Left lung (tissue), 10 donors: Measurements from ENCODE around the gene MBP. TPM values are rescaled to one million over a fixed set of nuclear protein-coding genes. Genes with fewer than 3 reads are reported as not detected.
A peak's percentile ranks its signal among the peaks of the same experiment; 100 is the strongest.

Experiments used
- ATAC-seq: fragments of 200-7000 bp; cut with Tn5 transposase; one replicate; pipeline ENCODE4 v1.9.1; 2020; ENCODE audit warnings: moderate library complexity
- DNase-seq, 4 donors: peaks; one replicate each; pipeline ENCODE4 v3.0.0-alpha.2; 2013 to 2020
- H3K27ac ChIP-seq, 2 donors: fragments of 200-600 bp; sonication (generic) in 1 of 2; one replicate each; pipeline versions ENCODE4 v1.5.0 to v1.8.0; 2020 to 2021
- H3K27me3 ChIP-seq, 2 donors: fragments of 200-600 bp; sonication (generic) in 1 of 2; one replicate each; pipeline versions ENCODE4 v1.5.0 to v1.8.0; 2020 to 2021
- H3K36me3 ChIP-seq, 2 donors: fragments of 200-600 bp; sonication (generic) in 1 of 2; one replicate each; pipeline versions ENCODE4 v1.5.0 to v1.8.0; 2020 to 2021
- H3K4me1 ChIP-seq, 2 donors: fragments of 200-600 bp; one replicate each; pipeline ENCODE4 v1.8.0; 2021
- H3K4me3 ChIP-seq, 2 donors: fragments of 200-600 bp; sonication (generic) in 1 of 2; one replicate each; pipeline versions ENCODE4 v1.5.0 to v1.8.0; 2020 to 2021; ENCODE audit warnings: mild to moderate bottlenecking in 1 of 2
- H3K9me3 ChIP-seq, 2 donors: fragments of 200-600 bp; sonication (generic) in 1 of 2; one replicate each; pipeline versions ENCODE4 v1.5.0 to v1.8.0; 2020 to 2021
- CTCF ChIP-seq, 2 donors: fragments of 200-600 bp; sonication (generic) in 1 of 2; IDR thresholded peaks; one replicate each; pipeline versions ENCODE4 v1.5.0 to v1.8.0; 2021; ENCODE audit warnings: antibody characterized with exemption in 2 of 2
- intact Hi-C, 2 donors: fragments of 100-400 bp; cut with DNase I; formaldehyde crosslinking; loops; one replicate each; pipeline versions ENCODE4 v1.11.2 to v1.14.2; 2022
- polyA plus RNA-seq, 6 donors: library from polyadenylated mRNA; unstranded; fragments of 120-200 nt; gene quantifications; one replicate each; pipeline ENCODE4 v1.2.1, GENCODE V29; 2013; ENCODE audit not compliant: insufficient read length in 6 of 6
- total RNA-seq, 2 donors: library from RNA; stranded (reverse); fragmentation: NEBNext Ultra II Directional; extraction: Animal tissue kit (Norgen Biotek cat#: 25700); gene quantifications; one replicate each; pipeline ENCODE4 v1.2.1, GENCODE V29; 2021
- donor health status: DM: no; HTN: yes; CAD: no.
- donor health status: DM: no; HTN: no; CAD: no.

Gene MBP
- total and polyA plus RNA-seq, 8 donors, result 8.8 to 56.7 (median 10.8) TPM

- no peaks in the 10 kb centered on the region for H3K9me3 ChIP-seq
- TF ChIP-seq CTCF (IDR thresholded peaks at IDR 0.05), result no peak
- peaks cover 22 to 98% of the 10 kb centered on the region in 2 donors for H3K4me1 ChIP-seq
- H3K36me3 ChIP-seq, result peaks cover 0 to 7% of the 10 kb centered on the region in 2 donors
- H3K27ac ChIP-seq, result peak overlapping the region in 1 of 2 donors; percentile 97
- no peak for DNase-seq
- ATAC-seq, result no peak
- H3K4me3 ChIP-seq, result no peak overlapping the region
- intact Hi-C loops, result loop anchor here in 1 of 2 donors (10.0 kb wide), 1 partner anchor 45 kb away; no protein-coding TSS in a partner anchor
- no peaks in the 10 kb centered on the region for H3K27me3 ChIP-seq
Observed at GRCh38 chr18:77069931-77070330, 62.7 kb downstream of the MBP start.

DNA sequence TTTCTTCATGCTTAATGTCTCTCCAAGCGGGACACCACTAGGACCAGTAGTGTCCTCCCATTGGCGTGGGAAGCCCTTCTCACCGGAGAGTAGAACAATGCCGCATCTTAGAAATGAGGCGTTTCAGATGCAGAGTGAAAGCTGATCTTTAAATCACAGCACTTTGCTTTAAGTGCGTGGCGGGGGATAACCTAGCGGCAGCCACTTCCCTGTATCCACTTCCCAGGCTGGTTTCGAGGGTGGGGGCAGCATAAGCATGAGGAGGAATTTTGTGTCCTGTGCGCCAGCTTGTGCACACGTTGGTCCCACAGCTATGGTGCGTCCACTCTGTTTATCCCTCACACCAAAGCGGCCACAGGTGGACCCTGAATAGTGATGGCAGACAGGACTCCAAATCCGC lies 63.1 kb downstream of the MBP start:
- Histone ChIP-seq H3K27me3 (no peaks in the 10 kb centered on the region), H3K4me3 (no peak overlapping the region), H3K36me3 (peaks cover 0 to 7% of the 10 kb centered on the region in 2 donors), H3K27ac (peak overlapping the region in 1 of 2 donors; percentile 97), H3K9me3 (no peaks in the 10 kb centered on the region), H3K4me1 (peaks cover 22 to 98% of the 10 kb centered on the region in 2 donors)
- intact Hi-C loops, result loop anchor here in 1 of 2 donors (10.0 kb wide), 1 partner anchor 45 kb away; no protein-coding TSS in a partner anchor
- no peak for TF ChIP-seq CTCF (IDR thresholded peaks at IDR 0.05)
- ATAC-seq, result no peak
- no peak for DNase-seq

GRCh38 chr18:77068321-77069312 lies 64.0 kb downstream of the MBP start:
- Histone ChIP-seq H3K4me1 (peaks cover 22 to 99% of the 10 kb centered on the region in 2 donors), H3K9me3 (no peaks in the 10 kb centered on the region), H3K4me3 (no peak overlapping the region), H3K36me3 (peaks cover 0 to 7% of the 10 kb centered on the region in 2 donors), H3K27ac (peak overlapping the region; percentile 68 to 97), H3K27me3 (no peaks in the 10 kb centered on the region)
- TF ChIP-seq CTCF (IDR thresholded peaks at IDR 0.05), result no peak
- DNase-seq (no peak), ATAC-seq (no peak)
- intact Hi-C loops, result loop anchor here in 1 of 2 donors (10.0 kb wide), 1 partner anchor 46 kb away; no protein-coding TSS in a partner anchor

DNA sequence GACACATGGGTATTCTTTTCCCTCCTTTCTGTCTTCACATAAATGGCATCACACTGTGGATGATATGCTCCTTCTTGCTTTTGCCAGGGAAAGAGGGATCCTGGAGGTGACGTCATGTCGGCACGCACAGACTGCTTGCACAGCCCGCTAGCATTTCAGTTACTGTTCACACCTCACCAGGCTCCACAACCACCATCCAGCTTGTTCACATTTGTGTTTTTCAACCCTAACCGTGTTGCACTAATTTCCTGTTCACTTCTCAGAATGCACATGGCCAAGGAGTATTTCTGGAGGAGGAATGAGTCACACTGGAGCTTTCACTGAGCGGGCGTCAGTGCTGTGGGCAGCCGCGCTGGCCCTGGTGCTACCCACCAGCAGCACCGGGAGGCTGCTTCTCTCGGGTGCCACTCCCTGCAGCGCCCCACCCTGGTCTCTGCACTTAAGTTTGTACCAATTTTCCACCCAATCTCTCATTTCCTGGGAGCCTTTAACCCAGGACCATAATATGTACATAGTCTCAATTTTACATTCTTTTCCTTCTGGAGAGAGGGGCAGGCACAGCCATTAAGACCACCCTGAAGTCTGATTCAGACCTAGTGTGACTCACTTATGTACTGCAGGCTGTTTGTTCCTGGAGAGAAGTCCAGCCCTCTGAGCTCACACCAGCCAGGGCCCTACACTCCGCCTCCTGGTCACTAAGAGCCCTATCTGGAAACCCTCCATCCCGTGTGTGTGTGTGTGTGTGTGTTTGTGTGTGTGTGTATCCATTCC lies 65.1 kb downstream of the MBP start:
- intact Hi-C loops, result loop anchor here in 1 of 2 donors (10.0 kb wide), 1 partner anchor 47 kb away; no protein-coding TSS in a partner anchor
- DNase-seq (peak in 2 of 4 donors; percentile 78 to 92), ATAC-seq (peak; percentile 69)
- peaks cover 22 to 99% of the 10 kb centered on the region in 2 donors for H3K4me1 ChIP-seq
- no peaks in the 10 kb centered on the region for H3K9me3 ChIP-seq
- no peaks in the 10 kb centered on the region for H3K27me3 ChIP-seq
- H3K4me3 ChIP-seq, result no peak overlapping the region
- H3K27ac ChIP-seq, result peak overlapping the region; percentile 68 to 97
- H3K36me3 ChIP-seq, result peaks cover 0 to 11% of the 10 kb centered on the region in 2 donors
- TF ChIP-seq CTCF (IDR thresholded peaks at IDR 0.05), result no peak
